NB4 (cell line): ENCODE data around the gene FMN2.

ENCODE experiments used
- DNase-seq: peaks from one replicate; pipeline ENCODE4 v3.0.0; 2010; ENCODE audit warnings: low read depth
- H3K4me3 ChIP-seq: one replicate; pipeline ENCODE4 v1.5.1; 2011; ENCODE audit warnings: mild to moderate bottlenecking, low read depth, low read length, moderate library complexity
- CTCF ChIP-seq: IDR thresholded peaks from one replicate; pipeline ENCODE4 v1.5.1; 2012; ENCODE audit warnings: low read depth, low read length
- MYC ChIP-seq: IDR thresholded peaks from 2 replicates; pipeline ENCODE4 v1.6.1; 2011; ENCODE audit warnings: low read depth, low read length
- POLR2A ChIP-seq: IDR thresholded peaks from 2 replicates; pipeline ENCODE4 v1.6.1; 2011; ENCODE audit warnings: mild to moderate bottlenecking; ENCODE audit not compliant: insufficient read length; ENCODE audit errors: extremely low read depth
- TF ChIP-seq, protein P1 (sequence below): IDR thresholded peaks from 2 replicates; pipeline ENCODE4 v1.6.1; 2011; ENCODE audit warnings: low read depth, low read length

FMN2 gene

DNA sequence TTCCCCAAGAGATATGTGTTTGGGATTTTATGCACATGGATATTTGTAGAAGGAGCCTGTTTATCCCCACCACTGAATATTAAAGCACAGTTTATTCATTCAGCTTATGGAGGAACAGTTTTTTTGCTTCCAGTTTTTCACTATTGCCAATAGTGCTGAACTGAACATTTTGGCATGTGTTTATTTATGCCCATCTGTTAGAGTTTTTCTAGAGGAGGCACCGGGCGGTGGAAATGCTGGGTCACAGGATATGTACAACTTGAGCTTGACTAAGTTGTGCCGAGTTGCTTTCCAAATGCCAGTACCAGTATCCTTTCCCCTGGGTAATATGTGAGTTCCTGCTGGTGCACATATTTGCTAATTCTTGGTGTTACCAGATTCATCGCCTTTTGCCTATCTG is 409.0 kb downstream of the FMN2 start:
- no peak for DNase-seq
- no peak overlapping the region for H3K4me3 ChIP-seq
- TF ChIP-seq POLR2A = no peak
- TF ChIP-seq MYC = no peak
- TF ChIP-seq, protein P1, sequence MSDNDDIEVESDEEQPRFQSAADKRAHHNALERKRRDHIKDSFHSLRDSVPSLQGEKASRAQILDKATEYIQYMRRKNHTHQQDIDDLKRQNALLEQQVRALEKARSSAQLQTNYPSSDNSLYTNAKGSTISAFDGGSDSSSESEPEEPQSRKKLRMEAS = no peak
- TF ChIP-seq CTCF = no peak

GRCh38 chr1:240501115-240501514 is 409.4 kb downstream of the FMN2 start:
- DNase-seq = no peak
- no peak overlapping the region for H3K4me3 ChIP-seq
- TF ChIP-seq, protein P1 = no peak
- TF ChIP-seq CTCF (no peak), MYC (no peak), POLR2A (no peak)

DNA sequence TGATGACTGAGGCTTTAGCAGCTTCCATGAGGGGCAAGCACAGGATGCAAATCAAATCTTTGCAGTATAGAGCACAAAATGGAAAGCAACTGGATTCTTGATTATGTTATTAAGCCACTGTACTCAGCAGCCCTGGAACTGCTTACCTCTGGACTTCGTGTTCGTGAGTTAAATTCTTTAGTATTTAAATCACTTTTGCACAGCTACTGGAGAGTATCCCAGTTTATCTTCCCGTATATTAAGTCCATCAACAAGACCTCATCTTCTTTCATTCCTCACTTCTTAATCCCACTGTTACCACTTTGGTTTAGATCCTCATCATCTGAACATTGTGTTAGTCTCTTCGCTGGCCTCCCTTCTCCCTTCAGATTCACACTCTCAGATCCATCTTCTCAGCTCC is 411.4 kb downstream of the FMN2 start:
- no peak for DNase-seq
- no peak overlapping the region for H3K4me3 ChIP-seq
- TF ChIP-seq CTCF (no peak), MYC (no peak), POLR2A (no peak)
- TF ChIP-seq, protein P1 = no peak

GRCh38 chr1:240503558-240503957 is 411.9 kb downstream of the FMN2 start:
- DNase-seq = no peak
- no peak overlapping the region for H3K4me3 ChIP-seq
- TF ChIP-seq CTCF = no peak
- TF ChIP-seq, protein P1 = no peak
- TF ChIP-seq POLR2A = no peak
- no peak for TF ChIP-seq MYC

DNA sequence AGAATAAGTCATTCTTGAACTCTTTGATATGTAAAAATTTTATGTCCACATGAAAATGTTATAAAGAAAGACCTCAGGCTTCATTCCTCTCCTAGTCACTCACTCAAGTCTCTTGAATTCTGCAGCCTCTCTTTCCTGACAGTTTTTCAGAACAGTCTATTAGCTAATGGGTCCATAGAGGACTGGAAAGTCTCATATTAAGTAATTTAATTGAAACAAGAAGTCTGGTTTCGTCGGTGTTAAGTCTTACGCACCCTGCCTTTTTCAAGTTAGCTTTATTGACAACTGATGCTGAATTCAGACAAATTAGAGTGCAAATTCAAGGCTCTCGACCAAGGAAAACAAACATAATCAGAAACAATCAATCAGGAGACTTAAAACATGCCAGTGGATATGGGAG is 414.5 kb downstream of the FMN2 start:
- H3K4me3 ChIP-seq = no peak overlapping the region
- TF ChIP-seq CTCF = no peak
- no peak for TF ChIP-seq POLR2A
- TF ChIP-seq, protein P1 = no peak
- TF ChIP-seq MYC = no peak
- DNase-seq = no peak

DNA sequence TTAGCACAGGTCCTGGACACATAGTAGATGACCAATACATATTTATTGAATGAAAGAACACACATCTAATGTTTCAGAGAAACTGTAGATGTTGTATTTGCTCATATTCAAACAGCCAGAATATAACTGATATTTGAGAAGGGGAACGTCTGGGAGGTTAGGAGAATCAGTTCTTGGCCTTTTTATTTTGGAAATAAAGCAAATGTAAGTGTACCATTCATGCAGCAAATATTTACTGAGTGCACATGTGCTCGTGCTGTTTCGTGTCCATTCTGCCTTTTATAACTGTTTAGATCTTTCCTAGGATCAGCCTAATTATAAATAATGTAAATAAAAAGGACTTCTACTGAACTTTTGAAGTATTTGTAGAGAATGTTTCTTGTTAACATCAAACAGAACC is 416.5 kb downstream of the FMN2 start:
- TF ChIP-seq CTCF (no peak), MYC (no peak), POLR2A (no peak)
- TF ChIP-seq, protein P1 = no peak
- DNase-seq = no peak
- no peak overlapping the region for H3K4me3 ChIP-seq
